HPDE6-E6E7 (cell line): ENCODE data around the gene TNFAIP8.

Experiments
- DNase-seq: peaks from one replicate; pipeline ENCODE4 v3.0.0; 2011; ENCODE audit warnings: missing footprints; ENCODE audit errors: extremely low spot score

Gene TNFAIP8

GRCh38 chr5:119328753-119329602 lies 26.8 kb upstream of the TNFAIP8 start:
- DNase-seq = no peak

GRCh38 chr5:119329666-119330065 lies 26.2 kb upstream of the TNFAIP8 start:
- DNase-seq = no peak

- DNase-seq = no peak
Measured at GRCh38 chr5:119330367-119331183, 25.2 kb upstream of the TNFAIP8 start.

- DNase-seq = no peak
Measured at GRCh38 chr5:119331566-119332095, 24.2 kb upstream of the TNFAIP8 start.

GRCh38 chr5:119332208-119332607 lies 23.6 kb upstream of the TNFAIP8 start:
- DNase-seq = no peak

- peak; percentile 15 for DNase-seq
Measured at GRCh38 chr5:119332978-119333401, 22.8 kb upstream of the TNFAIP8 start.

- DNase-seq = peak; percentile 48
Measured at GRCh38 chr5:119333421-119333851, 22.4 kb upstream of the TNFAIP8 start.

GRCh38 chr5:119335261-119335677 lies 20.6 kb upstream of the TNFAIP8 start:
- DNase-seq = no peak

GRCh38 chr5:119336262-119336661 lies 19.6 kb upstream of the TNFAIP8 start:
- DNase-seq = no peak

GRCh38 chr5:119336845-119337580 lies 18.8 kb upstream of the TNFAIP8 start:
- DNase-seq = no peak

GRCh38 chr5:119338326-119338946 lies 17.4 kb upstream of the TNFAIP8 start:
- DNase-seq = no peak

GRCh38 chr5:119339344-119339743 lies 16.5 kb upstream of the TNFAIP8 start:
- DNase-seq = no peak

GRCh38 chr5:119339965-119340364 lies 15.9 kb upstream of the TNFAIP8 start:
- no peak for DNase-seq

GRCh38 chr5:119340597-119341218 lies 15.1 kb upstream of the TNFAIP8 start:
- no peak for DNase-seq

- no peak for DNase-seq
Measured at GRCh38 chr5:119341452-119342349, 14.1 kb upstream of the TNFAIP8 start.

- no peak for DNase-seq
Measured at GRCh38 chr5:119342406-119342805, 13.4 kb upstream of the TNFAIP8 start.

GRCh38 chr5:119343052-119343451 lies 12.8 kb upstream of the TNFAIP8 start:
- no peak for DNase-seq

GRCh38 chr5:119343766-119344165 lies 12.1 kb upstream of the TNFAIP8 start:
- no peak for DNase-seq

GRCh38 chr5:119344231-119344630 lies 11.6 kb upstream of the TNFAIP8 start:
- no peak for DNase-seq

GRCh38 chr5:119345861-119346260 lies 10.0 kb upstream of the TNFAIP8 start:
- DNase-seq = no peak
